ENCODE measurements around the gene HSPA9. TPM values are rescaled to one million over a fixed set of nuclear protein-coding genes. Genes with fewer than 3 reads are reported as not detected.

The HSPA9 gene
- total RNA-seq, 1 experiment from 2014 or later, result 469 TPM

GRCh38 chr5:138596105-138596881, 21.1 kb upstream of the HSPA9 start:
- no peak for DNase-seq (ENCODE audit: low read depth)

DNA sequence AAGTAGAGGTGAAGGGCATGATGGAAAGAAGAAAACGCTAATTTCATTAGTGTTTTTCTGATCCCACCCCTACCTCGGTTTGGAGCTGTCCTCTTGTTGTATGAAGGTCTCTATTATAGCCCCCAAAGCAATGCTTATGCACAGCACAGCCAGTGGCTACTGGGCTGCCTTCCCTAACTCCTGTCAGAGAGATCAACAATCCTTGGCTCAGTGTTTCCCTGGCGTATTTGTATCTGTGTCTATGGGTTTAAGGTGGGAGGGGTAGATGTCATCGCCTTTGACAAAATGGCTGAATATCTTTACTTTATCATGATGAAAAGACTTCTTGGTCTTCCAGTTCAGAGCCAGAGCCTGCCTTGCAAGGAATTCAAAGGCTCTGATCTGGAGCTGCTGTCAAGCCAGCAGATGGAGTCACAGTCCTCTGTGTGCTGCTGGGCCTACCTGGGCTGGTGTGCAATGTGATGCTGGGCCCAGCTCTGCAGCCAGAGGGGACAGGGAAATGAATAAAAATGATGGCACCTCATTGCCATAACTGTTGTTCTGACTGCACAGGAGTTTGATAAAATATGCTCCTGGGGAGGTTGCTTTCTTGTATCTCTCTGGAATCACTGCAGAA, 20.1 kb upstream of the HSPA9 start:
- no peak for DNase-seq (ENCODE audit: low read depth)

- DNase-seq (ENCODE audit: low read depth), result no peak
Measured at GRCh38 chr5:138594305-138595058, 19.3 kb upstream of the HSPA9 start.

GRCh38 chr5:138588013-138588788, 13.0 kb upstream of the HSPA9 start:
- DNase-seq (ENCODE audit: low read depth), result no peak

GRCh38 chr5:138585157-138585556, 10.0 kb upstream of the HSPA9 start:
- DNase-seq (ENCODE audit: low read depth), result no peak

GRCh38 chr5:138583984-138584637, 8.9 kb upstream of the HSPA9 start:
- DNase-seq (ENCODE audit: low read depth), result no peak

DNA sequence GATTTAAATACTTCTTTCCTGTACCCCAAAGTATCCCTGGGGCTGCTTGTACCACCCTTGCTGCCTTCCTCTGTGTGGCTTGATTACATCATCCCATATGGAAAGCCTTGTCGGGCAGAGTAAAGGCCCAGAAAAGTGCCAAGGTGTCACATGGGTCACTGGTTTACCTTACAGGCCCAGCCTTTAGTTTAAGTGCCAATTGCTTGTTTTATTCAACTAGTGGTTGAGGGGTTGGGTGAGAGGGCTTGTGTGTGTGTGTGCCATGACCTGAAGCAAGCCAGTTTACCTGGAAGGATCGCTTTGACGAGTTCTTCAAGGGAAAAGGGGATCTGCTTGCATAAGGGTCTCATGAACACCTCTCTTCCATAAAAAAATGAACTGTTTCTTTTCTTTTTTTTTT, 7.8 kb upstream of the HSPA9 start:
- DNase-seq (ENCODE audit: low read depth), result no peak

DNA sequence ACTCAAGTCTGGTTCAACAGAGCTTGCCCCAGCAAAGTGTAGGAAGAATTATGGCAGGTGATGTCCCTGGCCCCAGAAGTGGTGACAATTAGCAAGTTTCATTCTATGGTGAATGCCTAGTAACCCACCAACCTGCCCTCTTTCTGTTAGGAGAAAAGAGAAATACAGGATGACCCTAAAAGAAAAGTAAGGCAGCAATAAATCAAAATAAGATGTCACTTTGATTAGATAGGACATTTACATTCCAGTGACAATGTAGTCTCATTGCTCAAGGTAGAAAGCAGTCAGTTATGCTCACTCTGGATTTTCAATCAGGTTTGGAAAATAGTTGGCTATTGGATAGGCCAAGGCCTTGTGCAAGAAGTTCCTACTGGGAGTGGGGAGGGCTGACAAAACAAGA, 5.6 kb upstream of the HSPA9 start:
- DNase-seq (ENCODE audit: low read depth), result no peak

GRCh38 chr5:138580001-138580400, 4.8 kb upstream of the HSPA9 start:
- no peak for DNase-seq (ENCODE audit: low read depth)

GRCh38 chr5:138579517-138579863, 4.3 kb upstream of the HSPA9 start:
- DNase-seq (ENCODE audit: low read depth), result no peak

DNA sequence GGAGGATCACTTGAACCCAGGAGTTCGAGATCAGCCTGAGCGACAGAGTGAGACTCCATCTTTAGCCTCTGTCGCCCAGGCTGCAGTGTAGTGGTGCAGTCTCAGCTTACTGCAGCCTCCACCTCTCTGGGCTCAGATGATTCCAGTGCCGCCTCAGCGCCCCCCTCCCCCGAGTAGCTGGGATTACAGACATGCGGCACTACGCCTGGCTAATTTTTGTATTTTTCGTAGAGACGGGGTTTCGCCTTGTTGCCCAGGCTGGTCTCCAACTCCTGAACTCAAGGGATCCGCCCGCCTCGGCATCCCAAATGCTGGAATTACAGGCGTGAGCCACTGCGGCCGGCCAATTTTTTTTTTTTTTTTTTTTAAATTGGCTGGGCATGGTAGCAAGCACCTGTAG, 2.3 kb upstream of the HSPA9 start:
- DNase-seq (ENCODE audit: low read depth), result no peak

GRCh38 chr5:138574744-138575193, 432 bp downstream of the HSPA9 start:
- DNase-seq (ENCODE audit: low read depth), result no peak

GRCh38 chr5:138573949-138574670, 1.1 kb downstream of the HSPA9 start:
- DNase-seq (ENCODE audit: low read depth), result peak; percentile 37

DNA sequence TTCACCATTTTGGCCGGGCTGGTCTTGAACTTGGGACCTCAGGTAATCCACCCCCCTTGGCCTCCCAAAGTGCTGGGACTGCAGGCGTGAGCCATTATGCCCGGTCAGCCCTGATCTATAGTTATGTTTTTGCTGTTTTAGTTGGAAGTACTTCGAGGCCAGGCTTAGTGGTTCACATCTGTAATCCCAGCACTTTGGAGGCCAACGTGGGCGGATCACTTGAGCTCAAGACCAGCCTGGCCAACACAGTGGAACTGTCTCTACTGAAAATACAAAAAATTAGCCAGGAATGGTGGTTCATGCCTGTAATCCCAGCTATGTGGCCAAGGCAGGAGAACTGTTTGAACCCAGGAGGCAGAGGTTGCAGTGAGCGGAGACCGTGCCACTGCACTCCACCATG, 2.0 kb downstream of the HSPA9 start:
- no peak for DNase-seq (ENCODE audit: low read depth)

DNA sequence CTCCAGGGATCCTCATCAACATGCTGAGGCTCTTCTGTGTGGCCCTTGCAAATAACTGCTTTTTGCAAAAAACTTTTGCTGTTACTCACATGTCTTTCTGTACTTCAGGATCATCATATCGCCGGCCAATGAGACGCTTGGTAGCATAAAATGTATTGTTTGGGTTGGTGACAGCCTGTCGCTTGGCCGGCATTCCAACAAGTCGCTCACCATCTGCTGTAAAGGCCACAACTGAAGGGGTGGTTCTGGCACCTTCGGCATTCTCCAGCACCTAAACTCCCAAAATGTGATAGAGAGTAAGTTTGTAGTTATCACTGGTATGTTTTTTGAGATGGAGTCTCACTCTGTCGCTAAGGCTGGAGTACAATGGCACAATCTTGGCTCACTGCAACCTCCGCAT, 4.3 kb downstream of the HSPA9 start:
- no peak for DNase-seq (ENCODE audit: low read depth)

DNA sequence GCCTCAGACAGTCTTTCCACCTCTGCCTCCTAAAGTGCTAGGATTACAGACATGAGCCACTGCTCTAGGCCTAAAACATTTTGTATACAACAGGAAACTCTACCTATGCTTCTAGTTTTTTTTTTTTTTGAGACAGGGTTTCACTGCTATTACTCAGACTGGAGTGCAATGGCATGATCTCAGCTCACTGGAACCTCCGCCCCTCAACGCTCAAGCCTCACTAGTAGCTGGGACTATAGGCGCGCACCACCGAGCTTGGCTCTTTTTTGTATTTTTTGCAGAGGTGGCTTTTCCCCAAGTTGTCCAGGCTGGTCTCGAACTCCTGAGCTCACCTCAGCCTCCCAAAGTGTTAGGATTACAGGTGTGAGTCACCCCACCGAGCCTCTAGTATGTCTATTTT, 5.4 kb downstream of the HSPA9 start:
- DNase-seq (ENCODE audit: low read depth), result no peak

DNA sequence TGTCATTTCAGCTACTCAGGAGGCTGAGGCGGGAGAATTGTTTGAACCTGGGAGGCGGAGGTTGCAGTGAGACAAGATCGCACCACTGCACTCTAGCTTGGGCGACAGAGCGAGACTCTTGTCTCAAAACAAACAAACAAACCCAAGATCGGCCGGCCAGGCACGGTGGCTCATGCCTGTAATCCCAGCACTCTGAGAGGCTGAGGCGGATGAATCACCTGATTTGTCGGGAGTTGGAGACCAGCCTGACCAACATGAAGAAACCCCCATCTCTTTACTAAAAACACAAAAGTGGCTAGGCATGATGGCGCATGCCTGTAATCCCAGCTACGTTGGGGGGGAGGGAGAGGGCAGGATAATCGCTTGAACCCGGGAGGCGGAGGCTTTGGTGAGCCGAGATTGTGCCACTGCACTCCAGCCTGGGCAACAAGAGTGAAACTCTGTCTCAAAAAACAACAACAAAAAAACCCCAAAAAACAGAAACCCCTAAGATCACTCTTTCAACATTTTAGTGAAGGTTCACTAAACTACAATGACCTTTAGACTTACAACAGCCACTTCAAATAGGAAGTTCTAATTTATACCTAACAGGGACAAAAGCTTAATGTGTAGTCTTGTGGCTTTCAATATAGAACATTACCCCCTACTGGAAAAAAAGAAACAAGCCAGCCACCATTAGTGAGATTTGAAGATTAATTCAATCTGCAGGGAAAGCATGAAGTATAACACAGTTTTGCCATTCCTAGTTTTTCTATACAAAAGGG, 7.0 kb downstream of the HSPA9 start:
- DNase-seq (ENCODE audit: low read depth), result no peak

DNA sequence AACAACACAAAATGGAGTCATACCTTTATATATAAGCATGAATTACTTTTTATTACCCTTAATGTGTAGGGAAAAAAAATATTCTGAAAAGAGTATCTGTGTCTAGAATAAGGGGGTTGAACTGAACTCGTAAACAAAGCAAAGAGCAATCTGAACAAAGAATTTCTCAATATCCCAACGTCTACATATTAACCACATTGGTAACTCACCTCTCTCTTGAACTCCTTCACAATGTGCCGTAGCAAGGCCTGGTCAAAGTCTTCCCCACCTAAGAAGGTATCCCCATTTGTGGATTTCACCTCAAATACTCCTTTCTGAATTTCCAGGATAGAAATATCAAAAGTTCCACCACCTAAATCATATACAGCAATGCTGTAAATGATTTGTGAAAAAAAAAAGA, 8.4 kb downstream of the HSPA9 start:
- no peak for DNase-seq (ENCODE audit: low read depth)

- DNase-seq (ENCODE audit: low read depth), result no peak
Measured at GRCh38 chr5:138565100-138565821, 9.9 kb downstream of the HSPA9 start.

Measured in HT1080 (cell line).